Measurements from ENCODE around the gene OBSL1.

- TF ChIP-seq CTCF (IDR thresholded peaks at IDR 0.05; ENCODE audit: low read depth, low read length, poor library complexity, severe bottlenecking) = no peak
- no peak for TF ChIP-seq EZH2phosphoT487 (IDR thresholded peaks at IDR 0.05; ENCODE audit: borderline replicate concordance, low read length)
Measured at GRCh38 chr2:219596954-219597551, 25.7 kb upstream of the OBSL1 start.
